ENCODE data around the gene MROH8.

GRCh38 chr20:37222086-37222485, 42.7 kb upstream of the MROH8 start:
- TF ChIP-seq POLR2A (IDR thresholded peaks at IDR 0.05; ENCODE audit: low read length) (no peak), CTCF (IDR thresholded peaks at IDR 0.05) (no peak), CHD2 (IDR thresholded peaks at IDR 0.05; ENCODE audit: low read length, partially characterized antibody) (no peak), E2F6 (IDR thresholded peaks at IDR 0.05; ENCODE audit: borderline replicate concordance, low read depth) (no peak), KDM5A (IDR thresholded peaks at IDR 0.05) (no peak), ELK1 (IDR thresholded peaks at IDR 0.05; ENCODE audit: low read depth, low read length) (no peak), RAD21 (conservative IDR thresholded peaks at IDR 0.05 in 1 of 2, IDR thresholded peaks at IDR 0.05 in 1 of 2) (no peak), HEYL (CRISPR knock-in tag; IDR thresholded peaks at IDR 0.05) (no peak), USF2 (IDR thresholded peaks at IDR 0.05) (no peak), NR3C1 (IDR thresholded peaks at IDR 0.05) (no peak), MAX (IDR thresholded peaks at IDR 0.05) (no peak), REST (IDR thresholded peaks at IDR 0.05) (no peak), JUNB (IDR thresholded peaks at IDR 0.05) (no peak)
